Thymus (tissue), 11 donors: ENCODE results near the gene PCNX1. TPM values are rescaled to one million over a fixed set of nuclear protein-coding genes. Genes with fewer than 3 reads are reported as not detected.

ENCODE experiments used
- DNase-seq, 9 donors: peaks; one replicate each; pipeline ENCODE4 v3.0.0-alpha.2; 2013; ENCODE audit warnings: low spot score in 9 of 9, low read depth in 6 of 9, missing footprints in 1 of 9
- H3K27ac ChIP-seq, 2 donors: one replicate each; pipeline ENCODE4 v1.5.1; 2013; ENCODE audit warnings: control low read depth in 1 of 2, low read depth in 1 of 2, low read length in 1 of 2, mild to moderate bottlenecking in 1 of 2, moderate library complexity in 1 of 2
- H3K27me3 ChIP-seq, 2 donors: one replicate each; pipeline ENCODE4 v1.5.1; 2013; ENCODE audit warnings: low read length in 1 of 2; ENCODE audit not compliant: control insufficient read depth in 2 of 2, insufficient read depth in 1 of 2
- H3K36me3 ChIP-seq, 2 donors: one replicate each; pipeline ENCODE4 v1.5.1; 2013; ENCODE audit warnings: low read length in 1 of 2, mild to moderate bottlenecking in 1 of 2, moderate library complexity in 1 of 2; ENCODE audit not compliant: control insufficient read depth in 2 of 2, insufficient read depth in 2 of 2
- H3K4me1 ChIP-seq, 2 donors: one replicate each; pipeline ENCODE4 v1.5.1; 2013; ENCODE audit warnings: low read length in 2 of 2; ENCODE audit not compliant: control insufficient read depth in 2 of 2, insufficient read depth in 2 of 2
- H3K4me3 ChIP-seq, 2 donors: one replicate each; pipeline ENCODE4 v1.5.1; 2013; ENCODE audit warnings: low read length in 2 of 2, control low read depth in 1 of 2, mild to moderate bottlenecking in 1 of 2
- H3K9me3 ChIP-seq, 2 donors: one replicate each; pipeline ENCODE4 v1.5.1; 2013; ENCODE audit warnings: low read length in 1 of 2, mild to moderate bottlenecking in 1 of 2; ENCODE audit not compliant: control insufficient read depth in 2 of 2, insufficient read depth in 1 of 2
- WGBS: extraction: QIAGEN DNeasy Blood & Tissue Kit; methylation state at CpG from one replicate; pipeline ENCODE4 v1.1.7; 2013; 5-methylcytosine and 5-hydroxymethylcytosine counted together
- polyA plus RNA-seq: library from polyadenylated mRNA; stranded (reverse); fragments of 200-250 nt; gene quantifications from one replicate; pipeline ENCODE4 v1.2.3, GENCODE V29; 2013
- total RNA-seq: library from RNA; stranded (reverse); fragments of 120-200 nt; gene quantifications from one replicate; pipeline ENCODE4 v1.2.4, GENCODE V29; 2013
- donor health status: healthy.

PCNX1 gene
- total and polyA plus RNA-seq, 2 donors: 10.9 to 29.3 TPM

DNA sequence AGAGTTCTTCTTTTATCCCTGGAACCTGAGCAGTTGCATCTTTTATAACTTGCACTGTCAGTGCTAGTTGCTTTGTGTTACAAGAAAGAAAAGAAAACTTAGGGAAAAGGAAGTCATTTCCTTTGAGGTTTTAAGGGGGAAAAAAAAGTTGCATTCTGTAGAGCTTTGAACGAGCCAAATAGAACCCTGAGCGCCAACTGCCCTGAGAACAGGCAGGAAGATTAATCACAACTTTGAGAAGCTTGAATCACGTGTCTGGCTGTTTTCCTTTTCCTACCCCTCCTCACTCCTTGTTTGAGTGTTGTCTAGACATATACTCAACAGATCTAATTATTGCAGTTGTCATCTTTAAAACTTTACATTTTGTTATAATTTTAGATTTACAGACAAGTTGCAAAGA is 12.5 kb downstream of the PCNX1 start:
- Histone ChIP-seq H3K9me3 (no peaks in the 10 kb centered on the region), H3K4me1 (peaks cover 3 to 8% of the 10 kb centered on the region in 2 donors), H3K4me3 (no peak overlapping the region), H3K27ac (no peak overlapping the region), H3K36me3 (no peaks in the 10 kb centered on the region), H3K27me3 (no peaks in the 10 kb centered on the region)
- DNase-seq: peak in 3 of 9 donors; percentile 25 to 61 (median 31)
- WGBS: 1% methylated on average over 3 of the region's 3 CpGs

DNA sequence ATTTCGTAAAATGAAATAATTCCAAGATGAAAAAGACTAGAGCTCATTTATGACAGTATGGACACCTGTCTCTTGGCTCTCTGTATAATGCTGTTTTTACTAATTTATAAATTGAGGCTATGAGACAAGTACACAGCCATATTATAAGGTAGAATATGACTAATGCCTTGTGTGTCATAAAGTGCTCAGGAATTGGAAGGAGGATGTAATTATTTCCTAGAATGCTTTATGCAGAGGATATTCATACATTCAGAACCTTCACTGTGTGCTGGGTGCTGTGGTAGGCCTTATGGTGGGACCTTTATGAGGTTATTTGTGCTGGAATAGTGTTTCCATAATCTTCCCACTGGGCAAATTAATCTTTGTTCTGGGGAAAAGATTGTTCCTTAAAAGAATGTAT is 13.3 kb downstream of the PCNX1 start:
- no peak overlapping the region for H3K27ac ChIP-seq
- H3K27me3 ChIP-seq: no peaks in the 10 kb centered on the region
- 96% methylated on average over 1 of the region's 1 CpG for WGBS
- H3K4me1 ChIP-seq: peaks cover 3 to 8% of the 10 kb centered on the region in 2 donors
- no peaks in the 10 kb centered on the region for H3K9me3 ChIP-seq
- no peak for DNase-seq
- no peak overlapping the region for H3K4me3 ChIP-seq
- no peaks in the 10 kb centered on the region for H3K36me3 ChIP-seq

DNA sequence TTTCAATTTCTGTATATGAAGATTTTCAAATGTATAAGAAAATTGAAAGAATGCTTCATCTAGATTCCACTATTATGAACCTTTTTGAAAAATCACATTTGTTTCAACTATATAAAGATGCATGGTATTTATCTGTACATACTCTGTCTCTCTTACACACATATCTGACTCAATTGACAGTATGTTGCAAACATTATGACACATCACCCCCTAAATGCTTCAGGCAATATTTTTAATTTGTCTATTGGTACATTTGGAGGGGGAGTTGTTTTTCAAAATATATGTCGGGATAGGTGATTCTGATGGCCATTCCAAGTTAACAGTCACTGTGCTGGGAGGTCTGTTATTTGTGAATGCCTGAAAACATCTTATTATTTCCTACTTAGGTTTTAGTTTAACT is 14.4 kb downstream of the PCNX1 start:
- Histone ChIP-seq H3K4me1 (peaks cover 7 to 8% of the 10 kb centered on the region in 2 donors), H3K27me3 (no peaks in the 10 kb centered on the region), H3K27ac (no peak overlapping the region), H3K36me3 (no peaks in the 10 kb centered on the region), H3K9me3 (no peaks in the 10 kb centered on the region), H3K4me3 (no peak overlapping the region)
- WGBS: 95% methylated on average over 1 of the region's 1 CpG
- DNase-seq: no peak

DNA sequence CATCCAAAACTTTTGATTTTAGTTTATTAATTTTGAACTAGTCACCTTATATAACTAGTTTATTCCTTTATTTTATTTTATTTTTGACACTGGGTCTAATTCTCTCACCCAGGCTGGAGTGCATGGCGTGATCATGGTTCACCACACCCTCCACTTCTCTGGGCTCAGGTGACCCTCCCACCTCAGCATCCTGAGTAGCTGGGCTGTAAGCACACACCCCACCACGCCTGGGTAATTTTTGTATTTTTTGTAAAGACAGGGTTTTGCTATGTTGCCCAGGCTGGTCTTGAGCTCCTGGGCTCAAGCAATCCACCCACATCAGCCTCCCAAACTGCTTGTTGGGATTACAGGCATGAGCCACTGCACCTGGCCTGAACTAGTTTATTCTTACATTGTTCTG is 17.3 kb downstream of the PCNX1 start:
- no peaks in the 10 kb centered on the region for H3K9me3 ChIP-seq
- no peaks in the 10 kb centered on the region for H3K36me3 ChIP-seq
- H3K4me1 ChIP-seq: peaks cover 4% of the 10 kb centered on the region in 2 donors
- WGBS: 92% methylated on average over 2 of the region's 2 CpGs
- no peaks in the 10 kb centered on the region for H3K27me3 ChIP-seq
- no peak for DNase-seq
- no peak overlapping the region for H3K27ac ChIP-seq
- H3K4me3 ChIP-seq: no peak overlapping the region

DNA sequence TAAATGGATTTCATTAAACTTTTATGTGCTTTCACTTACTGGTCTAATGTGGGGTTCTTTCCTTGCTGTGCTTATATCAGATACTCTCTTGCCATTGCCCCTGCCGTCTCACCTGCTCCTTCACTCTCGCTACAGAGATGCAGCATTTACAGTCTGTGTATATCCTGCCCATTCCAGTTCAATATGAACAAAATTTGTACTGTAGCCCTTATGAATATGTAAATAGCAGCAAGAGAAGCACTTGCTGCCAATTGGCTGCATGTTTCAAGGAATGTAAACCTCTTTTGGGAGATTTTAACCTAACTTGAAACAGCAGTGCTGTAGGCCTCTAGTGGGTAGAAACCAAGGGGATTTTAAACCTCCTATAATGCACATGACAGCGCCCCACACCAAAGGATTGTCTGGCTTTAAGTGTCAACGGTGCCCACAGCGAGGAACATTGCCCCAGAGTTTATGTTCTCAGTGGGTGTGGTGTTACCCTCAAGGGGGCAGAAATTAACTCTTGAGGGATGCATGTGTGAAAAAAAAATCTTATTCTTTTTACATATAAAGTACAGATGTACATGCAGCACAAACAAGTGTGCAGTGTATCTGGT is 19.1 kb downstream of the PCNX1 start:
- no peaks in the 10 kb centered on the region for H3K36me3 ChIP-seq
- DNase-seq: no peak
- peaks cover 0 to 4% of the 10 kb centered on the region in 2 donors for H3K4me1 ChIP-seq
- 92% methylated on average over 5 of the region's 5 CpGs for WGBS
- H3K27ac ChIP-seq: no peak overlapping the region
- no peak overlapping the region for H3K4me3 ChIP-seq
- H3K27me3 ChIP-seq: no peaks in the 10 kb centered on the region
- no peaks in the 10 kb centered on the region for H3K9me3 ChIP-seq

DNA sequence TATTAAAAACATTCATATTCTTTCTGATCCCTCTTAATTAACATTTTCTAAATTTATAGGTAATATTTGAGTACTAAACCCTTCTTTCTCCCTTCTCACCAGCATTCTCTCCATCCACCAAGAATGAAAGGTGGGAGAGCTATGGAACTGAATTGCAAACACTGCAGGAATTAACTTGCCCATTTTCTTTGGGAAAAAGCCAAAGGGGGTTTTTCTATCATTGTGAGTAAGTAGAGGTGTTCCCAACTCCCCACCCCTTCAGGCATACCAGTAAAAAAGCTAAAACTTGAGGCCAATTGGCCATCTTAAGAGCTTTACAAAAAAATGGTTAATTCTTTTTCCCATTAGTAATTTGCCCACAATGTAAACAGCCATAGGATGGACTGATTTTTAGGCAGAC is 23.7 kb downstream of the PCNX1 start:
- no peak overlapping the region for H3K4me3 ChIP-seq
- no peak for DNase-seq
- H3K27me3 ChIP-seq: no peaks in the 10 kb centered on the region
- H3K4me1 ChIP-seq: peaks cover 0 to 5% of the 10 kb centered on the region in 2 donors
- H3K36me3 ChIP-seq: no peaks in the 10 kb centered on the region
- H3K27ac ChIP-seq: no peak overlapping the region
- H3K9me3 ChIP-seq: no peaks in the 10 kb centered on the region

DNA sequence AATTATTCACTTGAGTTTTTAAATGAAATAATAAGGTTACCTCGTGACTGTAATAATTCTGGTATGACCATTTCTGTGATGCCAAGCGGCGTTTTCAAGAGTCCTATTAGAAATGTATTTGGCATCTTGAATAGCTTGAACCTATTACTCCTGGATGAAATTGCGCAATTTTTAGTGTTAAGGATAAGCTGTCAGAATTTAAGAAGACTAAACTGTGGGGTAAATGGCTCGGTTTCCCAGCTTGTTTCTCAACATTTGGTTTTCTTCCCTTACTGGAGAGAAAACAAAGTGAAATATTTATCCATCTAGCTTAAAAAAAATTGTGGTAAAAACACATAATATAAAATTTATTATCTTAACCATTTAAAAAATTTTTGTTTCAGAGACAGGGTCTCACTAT is 26.8 kb downstream of the PCNX1 start:
- H3K27ac ChIP-seq: no peak overlapping the region
- no peaks in the 10 kb centered on the region for H3K36me3 ChIP-seq
- H3K4me3 ChIP-seq: no peak overlapping the region
- DNase-seq: no peak
- peaks cover 0 to 2% of the 10 kb centered on the region in 2 donors for H3K4me1 ChIP-seq
- H3K27me3 ChIP-seq: no peaks in the 10 kb centered on the region
- no peaks in the 10 kb centered on the region for H3K9me3 ChIP-seq
- WGBS: 93% methylated on average over 5 of the region's 5 CpGs

DNA sequence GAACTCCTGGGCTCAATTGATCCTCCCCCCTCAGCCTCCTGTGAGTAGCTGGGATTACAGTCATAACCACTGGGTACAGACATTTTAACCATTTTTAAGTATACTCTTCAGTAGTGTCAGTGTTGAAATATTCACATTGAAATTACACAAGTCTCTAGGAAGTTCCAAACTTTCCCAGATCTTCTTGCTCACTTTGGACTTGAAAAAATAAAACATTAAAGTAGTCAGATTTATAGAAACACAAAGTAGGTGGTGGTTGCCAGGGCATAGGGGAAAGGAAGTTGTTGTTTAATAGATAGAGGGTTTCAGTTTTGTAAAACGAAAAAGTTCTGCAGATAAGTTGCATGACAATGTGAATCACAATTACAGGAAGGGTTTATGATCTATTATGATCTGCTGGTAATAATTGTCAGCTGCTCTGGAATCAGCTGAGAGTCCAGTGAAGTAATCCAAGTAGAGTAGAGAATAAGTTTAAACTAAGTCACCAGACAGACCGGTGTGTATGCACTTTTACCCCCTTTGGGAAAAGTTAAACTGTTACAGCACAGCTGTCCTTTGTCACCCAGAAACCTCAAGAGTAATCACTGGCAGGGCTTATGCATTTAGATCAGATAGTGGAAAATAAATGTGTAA is 27.4 kb downstream of the PCNX1 start:
- Histone ChIP-seq H3K36me3 (no peaks in the 10 kb centered on the region), H3K4me3 (no peak overlapping the region), H3K4me1 (peaks cover 0 to 2% of the 10 kb centered on the region in 2 donors), H3K27me3 (no peaks in the 10 kb centered on the region), H3K9me3 (no peaks in the 10 kb centered on the region), H3K27ac (peak overlapping the region; percentile 10 to 52)
- 11% methylated on average over 2 of the region's 2 CpGs for WGBS
- DNase-seq: peak in 1 of 9 donors; percentile 27

DNA sequence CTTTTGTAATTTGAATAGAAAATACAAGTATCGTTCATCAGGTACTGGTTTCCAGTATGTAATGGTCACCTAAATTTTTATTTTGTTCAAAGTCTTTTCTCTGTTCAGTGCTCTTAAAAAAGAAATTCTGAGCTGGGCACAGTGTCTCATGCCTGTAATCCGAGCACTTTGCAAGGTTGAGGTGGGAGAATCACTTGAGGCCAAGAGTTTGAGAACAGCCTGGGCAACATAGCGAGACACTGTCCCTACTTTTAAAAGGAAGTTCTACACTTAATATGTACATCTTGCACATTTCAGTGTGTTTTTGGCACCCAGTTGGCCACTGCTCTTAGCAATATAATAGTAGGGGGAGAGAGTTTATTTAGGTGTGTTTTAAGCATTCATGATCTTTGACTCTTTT is 27.9 kb downstream of the PCNX1 start:
- 82% methylated on average over 3 of the region's 3 CpGs for WGBS
- peak overlapping the region in 1 of 2 donors; percentile 10 for H3K27ac ChIP-seq

More for the DNA sequence above, 27.9 kb downstream of the PCNX1 start:
- no peak for DNase-seq
- no peaks in the 10 kb centered on the region for H3K9me3 ChIP-seq
- H3K27me3 ChIP-seq: no peaks in the 10 kb centered on the region
- peaks cover 0 to 2% of the 10 kb centered on the region in 2 donors for H3K4me1 ChIP-seq
- no peaks in the 10 kb centered on the region for H3K36me3 ChIP-seq
- no peak overlapping the region for H3K4me3 ChIP-seq
